WTC11 (cell line): Measurements from ENCODE around the gene CELF4. TPM values are rescaled to one million over a fixed set of nuclear protein-coding genes. Genes with fewer than 3 reads are reported as not detected.

Experiments
- ATAC-seq: fragments of 200-7000 bp; cut with Tn5 transposase; 2 replicates; pipeline ENCODE4 v1.10.0; 2021; ENCODE audit warnings: mild to moderate bottlenecking, moderate library complexity
- CTCF ChIA-PET: fragments of 300-600 bp; sonication (Branson Sonifier 250); formaldehyde crosslinking; loops from one replicate; lab custom pipeline; 2021; ENCODE audit warnings: antibody characterized with exemption; lab: Charles Lee
- POLR2A ChIA-PET: fragments of 350-600 bp; sonication (Branson Sonifier 250); formaldehyde crosslinking; loops from one replicate; lab custom pipeline; 2021; ENCODE audit warnings: antibody characterized with exemption; lab: Charles Lee
- DNase-seq: peaks from one replicate; pipeline ENCODE4 v3.0.0; 2021; ENCODE audit warnings: low spot score
- H3K27ac Mint-ChIP-seq: 2 replicates; pipeline ENCODE4 v1.8.0; 2021; ENCODE audit warnings: mixed read lengths
- H3K27me3 Mint-ChIP-seq: 2 replicates; pipeline ENCODE4 v1.8.0; 2021; ENCODE audit warnings: low read depth, mild to moderate bottlenecking, moderate library complexity, mixed read lengths
- H3K36me3 Mint-ChIP-seq: 2 replicates; pipeline ENCODE4 v1.8.0; 2021; ENCODE audit warnings: mixed read lengths
- H3K4me1 Mint-ChIP-seq: 2 replicates; pipeline ENCODE4 v1.8.0; 2022; ENCODE audit warnings: mixed read lengths
- H3K4me3 Mint-ChIP-seq: 2 replicates; pipeline ENCODE4 v1.8.0; 2021; ENCODE audit warnings: mild to moderate bottlenecking, moderate library complexity, mixed read lengths
- H3K9me3 Mint-ChIP-seq: 2 replicates; pipeline ENCODE4 v1.8.0; 2021; ENCODE audit warnings: mixed read lengths
- AFF4 ChIP-seq: sonication (generic); formaldehyde crosslinking; IDR thresholded peaks from 2 replicates; pipeline ENCODE4 v1.8.1; 2023; ENCODE audit warnings: mild to moderate bottlenecking, missing genetic modification reagents, borderline replicate concordance
- AR ChIP-seq: fragments of 250-450 bp; sonication (Bioruptor Pico); IDR thresholded peaks from 2 replicates; pipeline ENCODE4 v1.9.0; 2021; ENCODE audit warnings: mild to moderate bottlenecking
- ELF4 ChIP-seq: sonication (generic); formaldehyde crosslinking; IDR thresholded peaks from 2 replicates; pipeline ENCODE4 v1.8.1; 2022; ENCODE audit warnings: low read depth, mild to moderate bottlenecking, moderate library complexity, missing genetic modification reagents
- STAT6 ChIP-seq: sonication (generic); formaldehyde crosslinking; conservative IDR thresholded peaks from 2 replicates; pipeline ENCODE4 v1.8.1; 2023; ENCODE audit warnings: mild to moderate bottlenecking, low read depth, missing genetic modification reagents, moderate library complexity
- ZNF232 ChIP-seq: sonication (generic); formaldehyde crosslinking; IDR thresholded peaks from 2 replicates; pipeline ENCODE4 v1.8.0; 2022; ENCODE audit warnings: mild to moderate bottlenecking, missing genetic modification reagents
- ZNF396 ChIP-seq: fragments of 250-450 bp; sonication (Bioruptor Pico); IDR thresholded peaks from 2 replicates; pipeline ENCODE4 v1.8.0; 2021; ENCODE audit warnings: mild to moderate bottlenecking, moderate library complexity, borderline replicate concordance
- total RNA-seq: library from RNA; stranded (reverse); gene quantifications from 3 replicates; pipeline ENCODE4 v1.2.3, GENCODE V29; 2021
- TF ChIP-seq, protein P1 (sequence below): fragments of 250-450 bp; sonication (Bioruptor Pico); conservative IDR thresholded peaks from 2 replicates; pipeline ENCODE4 v1.9.0; 2021; ENCODE audit warnings: mild to moderate bottlenecking
- TF ChIP-seq, protein P2 (sequence below): sonication (generic); formaldehyde crosslinking; IDR thresholded peaks from 2 replicates; pipeline ENCODE4 v1.8.1; 2022; ENCODE audit warnings: mild to moderate bottlenecking, moderate library complexity, missing genetic modification reagents

The CELF4 gene
- total RNA-seq, 1 experiment from 2014 or later = 2.9 TPM

- DNase-seq = no peak
- H3K4me1 Mint-ChIP-seq = peaks cover 3% of the 10 kb centered on the region
- TF ChIP-seq ZNF232 (CRISPR knock-in tag) (no peak), STAT6 (CRISPR knock-in tag) (no peak), AFF4 (CRISPR knock-in tag) (no peak), ZNF396 (CRISPR knock-in tag) (no peak), ELF4 (CRISPR knock-in tag) (no peak)
- TF ChIP-seq, protein P1, sequence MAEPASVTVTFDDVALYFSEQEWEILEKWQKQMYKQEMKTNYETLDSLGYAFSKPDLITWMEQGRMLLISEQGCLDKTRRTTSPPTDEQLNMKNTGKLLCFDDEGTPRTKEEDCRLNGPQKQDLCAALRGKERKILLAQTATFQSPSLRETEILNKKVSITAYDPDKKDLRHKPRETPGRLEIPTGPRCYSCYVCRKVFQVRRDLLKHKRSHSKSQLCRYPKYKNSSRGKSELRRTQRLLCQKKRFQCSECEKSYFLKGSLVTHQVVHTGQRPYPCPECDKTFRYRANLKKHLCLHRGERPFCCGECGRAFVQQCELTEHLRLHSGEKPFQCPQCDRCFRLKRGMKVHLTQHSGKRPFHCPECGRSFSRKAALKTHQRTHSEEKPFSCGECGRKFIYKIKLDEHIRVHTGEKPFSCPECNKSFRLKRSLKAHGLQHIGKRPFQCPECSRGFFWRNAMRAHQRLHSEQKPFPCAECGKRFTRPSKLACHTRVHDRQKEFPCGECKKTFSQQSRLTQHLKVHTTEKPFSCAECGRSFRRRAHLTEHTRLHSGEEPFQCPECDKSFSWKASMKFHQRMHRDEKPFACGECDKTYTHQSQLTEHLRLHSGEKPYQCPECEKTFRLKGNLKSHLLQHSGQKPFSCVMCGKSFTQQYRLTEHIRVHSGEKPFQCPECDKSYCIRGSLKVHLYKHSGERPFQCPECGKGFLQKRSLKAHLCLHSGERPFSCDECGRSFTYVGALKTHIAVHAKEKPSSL = no peak
- TF ChIP-seq, protein P2, sequence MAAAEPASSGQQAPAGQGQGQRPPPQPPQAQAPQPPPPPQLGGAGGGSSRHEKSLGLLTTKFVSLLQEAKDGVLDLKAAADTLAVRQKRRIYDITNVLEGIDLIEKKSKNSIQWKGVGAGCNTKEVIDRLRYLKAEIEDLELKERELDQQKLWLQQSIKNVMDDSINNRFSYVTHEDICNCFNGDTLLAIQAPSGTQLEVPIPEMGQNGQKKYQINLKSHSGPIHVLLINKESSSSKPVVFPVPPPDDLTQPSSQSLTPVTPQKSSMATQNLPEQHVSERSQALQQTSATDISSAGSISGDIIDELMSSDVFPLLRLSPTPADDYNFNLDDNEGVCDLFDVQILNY (CRISPR knock-in tag) = no peak
- no peak overlapping the region for H3K27ac Mint-ChIP-seq
- ChIA-PET POLR2A (no interaction called here), CTCF (interaction anchor here (1.4 kb wide), 1 partner anchor 9 kb away, joined by 4 read pairs; no protein-coding TSS in a partner anchor)
- peaks cover 25% of the 10 kb centered on the region for H3K27me3 Mint-ChIP-seq
- no peak overlapping the region for H3K4me3 Mint-ChIP-seq
- H3K9me3 Mint-ChIP-seq = no peaks in the 10 kb centered on the region
- no peaks in the 10 kb centered on the region for H3K36me3 Mint-ChIP-seq
- ATAC-seq = no peak
Measured at GRCh38 chr18:37261988-37262387, 303.6 kb downstream of the CELF4 start.

- ChIA-PET CTCF (no interaction called here), POLR2A (no interaction called here)
- Mint-ChIP-seq H3K4me3 (no peak overlapping the region), H3K27me3 (peaks cover 30% of the 10 kb centered on the region), H3K4me1 (peaks cover 3% of the 10 kb centered on the region), H3K36me3 (no peaks in the 10 kb centered on the region), H3K9me3 (no peaks in the 10 kb centered on the region), H3K27ac (no peak overlapping the region)
- ATAC-seq = no peak
- no peak for TF ChIP-seq AR (CRISPR knock-in tag)
- DNase-seq = no peak
Measured at GRCh38 chr18:37261246-37261840, 304.3 kb downstream of the CELF4 start.
